ENCODE results near the gene WWP2.
"Not testable (repeated sequence)": the region's sequence is repeated elsewhere in the genome, so short reads cannot be mapped to it uniquely, and the experiment has no call there.

Gene WWP2

GRCh38 chr16:69799611-69800031 is 37.5 kb downstream of the WWP2 start:
- Mint-ChIP-seq H3K36me3 (peaks cover 49% of the 10 kb centered on the region), H3K4me1 (peaks cover 5% of the 10 kb centered on the region), H3K27me3 (no peaks in the 10 kb centered on the region), H3K4me3 (no peak overlapping the region), H3K9me3 (no peaks in the 10 kb centered on the region), H3K27ac (no peak overlapping the region)
- ATAC-seq = no peak

GRCh38 chr16:69804297-69804696 is 42.2 kb downstream of the WWP2 start:
- Mint-ChIP-seq H3K27me3 (no peaks in the 10 kb centered on the region), H3K4me3 (no peak overlapping the region), H3K4me1 (peaks cover under 1% of the 10 kb centered on the region), H3K9me3 (no peaks in the 10 kb centered on the region), H3K36me3 (peaks cover 50% of the 10 kb centered on the region), H3K27ac (no peak overlapping the region)
- no peak for ATAC-seq

GRCh38 chr16:69806776-69807175 is 44.6 kb downstream of the WWP2 start:
- not testable (repeated sequence) for H3K27me3 Mint-ChIP-seq, H3K27ac Mint-ChIP-seq, H3K4me3 Mint-ChIP-seq, ATAC-seq, H3K9me3 Mint-ChIP-seq
- Mint-ChIP-seq H3K4me1 (peaks cover 10% of the 10 kb centered on the region), H3K36me3 (peaks cover 56% of the 10 kb centered on the region)

GRCh38 chr16:69812688-69813014 is 50.5 kb downstream of the WWP2 start:
- H3K4me3 Mint-ChIP-seq = no peak overlapping the region
- peaks cover 56% of the 10 kb centered on the region for H3K36me3 Mint-ChIP-seq
- H3K9me3 Mint-ChIP-seq = no peaks in the 10 kb centered on the region
- no peak overlapping the region for H3K27ac Mint-ChIP-seq
- no peaks in the 10 kb centered on the region for H3K27me3 Mint-ChIP-seq
- H3K4me1 Mint-ChIP-seq = peaks cover 10% of the 10 kb centered on the region
- no peak for ATAC-seq

GRCh38 chr16:69814078-69814477 is 51.9 kb downstream of the WWP2 start:
- Mint-ChIP-seq H3K4me1 (peaks cover 16% of the 10 kb centered on the region), H3K27ac (no peak overlapping the region), H3K27me3 (no peaks in the 10 kb centered on the region), H3K36me3 (peaks cover 65% of the 10 kb centered on the region), H3K4me3 (no peak overlapping the region), H3K9me3 (no peaks in the 10 kb centered on the region)
- ATAC-seq = no peak

- Mint-ChIP-seq H3K4me1 (peaks cover 13% of the 10 kb centered on the region), H3K27me3 (no peaks in the 10 kb centered on the region), H3K27ac (no peak overlapping the region), H3K36me3 (peaks cover 66% of the 10 kb centered on the region), H3K9me3 (no peaks in the 10 kb centered on the region), H3K4me3 (no peak overlapping the region)
- ATAC-seq = no peak
These were observed 52.4 kb downstream of the WWP2 start for GRCh38 chr16:69814561-69814960.

GRCh38 chr16:69815216-69815883 is 53.2 kb downstream of the WWP2 start:
- not testable (repeated sequence) for ATAC-seq, H3K4me1 Mint-ChIP-seq, H3K27me3 Mint-ChIP-seq, H3K9me3 Mint-ChIP-seq, H3K4me3 Mint-ChIP-seq, H3K27ac Mint-ChIP-seq
- H3K36me3 Mint-ChIP-seq = peaks cover 59% of the 10 kb centered on the region

GRCh38 chr16:69816996-69817395 is 54.9 kb downstream of the WWP2 start:
- ATAC-seq = no peak
- Mint-ChIP-seq H3K27ac (no peak overlapping the region), H3K4me1 (peaks cover 9% of the 10 kb centered on the region), H3K36me3 (peaks cover 56% of the 10 kb centered on the region), H3K9me3 (no peaks in the 10 kb centered on the region), H3K27me3 (no peaks in the 10 kb centered on the region), H3K4me3 (no peak overlapping the region)

GRCh38 chr16:69818891-69819545 is 56.9 kb downstream of the WWP2 start:
- Mint-ChIP-seq H3K4me1 (peaks cover 25% of the 10 kb centered on the region), H3K27me3 (no peaks in the 10 kb centered on the region), H3K36me3 (peaks cover 49% of the 10 kb centered on the region), H3K9me3 (no peaks in the 10 kb centered on the region), H3K27ac (no peak overlapping the region), H3K4me3 (no peak overlapping the region)
- no peak for ATAC-seq

GRCh38 chr16:69820926-69821541 is 58.9 kb downstream of the WWP2 start:
- Mint-ChIP-seq H3K4me3 (no peak overlapping the region), H3K9me3 (no peaks in the 10 kb centered on the region), H3K4me1 (peaks cover 32% of the 10 kb centered on the region), H3K27me3 (no peaks in the 10 kb centered on the region), H3K27ac (no peak overlapping the region), H3K36me3 (peaks cover 41% of the 10 kb centered on the region)
- no peak for ATAC-seq

GRCh38 chr16:69821844-69822173 is 59.7 kb downstream of the WWP2 start:
- no peak overlapping the region for H3K4me3 Mint-ChIP-seq
- peaks cover 32% of the 10 kb centered on the region for H3K4me1 Mint-ChIP-seq
- no peaks in the 10 kb centered on the region for H3K9me3 Mint-ChIP-seq
- H3K36me3 Mint-ChIP-seq = peaks cover 40% of the 10 kb centered on the region
- no peaks in the 10 kb centered on the region for H3K27me3 Mint-ChIP-seq
- ATAC-seq = no peak
- no peak overlapping the region for H3K27ac Mint-ChIP-seq

- peaks cover 34% of the 10 kb centered on the region for H3K36me3 Mint-ChIP-seq
- peaks cover 32% of the 10 kb centered on the region for H3K4me1 Mint-ChIP-seq
- no peaks in the 10 kb centered on the region for H3K9me3 Mint-ChIP-seq
- peak overlapping the region; percentile 60 for H3K27ac Mint-ChIP-seq
- H3K27me3 Mint-ChIP-seq = no peaks in the 10 kb centered on the region
- ATAC-seq = no peak
- H3K4me3 Mint-ChIP-seq = no peak overlapping the region
These were observed 60.2 kb downstream of the WWP2 start for GRCh38 chr16:69822174-69822935.

- Mint-ChIP-seq H3K4me1 (peaks cover 26% of the 10 kb centered on the region), H3K27ac (peak overlapping the region; percentile 82), H3K27me3 (no peaks in the 10 kb centered on the region), H3K36me3 (peaks cover 30% of the 10 kb centered on the region), H3K4me3 (peak overlapping the region; percentile 68), H3K9me3 (no peaks in the 10 kb centered on the region)
- peak; percentile 87 for ATAC-seq
These were observed 61.9 kb downstream of the WWP2 start for GRCh38 chr16:69823831-69824563.

GRCh38 chr16:69824564-69825142 is 62.5 kb downstream of the WWP2 start:
- ATAC-seq, H3K9me3 Mint-ChIP-seq, H3K27me3 Mint-ChIP-seq, H3K4me3 Mint-ChIP-seq: not testable (repeated sequence)
- Mint-ChIP-seq H3K4me1 (peaks cover 26% of the 10 kb centered on the region), H3K27ac (peak overlapping the region; percentile 82), H3K36me3 (peaks cover 31% of the 10 kb centered on the region)

GRCh38 chr16:69827524-69827923 is 65.4 kb downstream of the WWP2 start:
- H3K27ac Mint-ChIP-seq = no peak overlapping the region
- peaks cover 18% of the 10 kb centered on the region for H3K4me1 Mint-ChIP-seq
- H3K9me3 Mint-ChIP-seq = no peaks in the 10 kb centered on the region
- no peak overlapping the region for H3K4me3 Mint-ChIP-seq
- H3K36me3 Mint-ChIP-seq = peaks cover 29% of the 10 kb centered on the region
- no peaks in the 10 kb centered on the region for H3K27me3 Mint-ChIP-seq
- no peak for ATAC-seq

Measured in stimulated activated memory B cell treated with anti-CD40 and anti-IgM and Interleukin-4, amounts not matched to agents 10 μg/mL and 1 μg/mL and 100 μg/mL, for 72 hours (primary cell).